ENCODE results near the gene MRTO4. TPM values are rescaled to one million over a fixed set of nuclear protein-coding genes. Genes with fewer than 3 reads are reported as not detected.

Gene MRTO4
- polyA plus RNA-seq, 3 donors = 4.9 to 8.7 (median 8.4) TPM

DNA sequence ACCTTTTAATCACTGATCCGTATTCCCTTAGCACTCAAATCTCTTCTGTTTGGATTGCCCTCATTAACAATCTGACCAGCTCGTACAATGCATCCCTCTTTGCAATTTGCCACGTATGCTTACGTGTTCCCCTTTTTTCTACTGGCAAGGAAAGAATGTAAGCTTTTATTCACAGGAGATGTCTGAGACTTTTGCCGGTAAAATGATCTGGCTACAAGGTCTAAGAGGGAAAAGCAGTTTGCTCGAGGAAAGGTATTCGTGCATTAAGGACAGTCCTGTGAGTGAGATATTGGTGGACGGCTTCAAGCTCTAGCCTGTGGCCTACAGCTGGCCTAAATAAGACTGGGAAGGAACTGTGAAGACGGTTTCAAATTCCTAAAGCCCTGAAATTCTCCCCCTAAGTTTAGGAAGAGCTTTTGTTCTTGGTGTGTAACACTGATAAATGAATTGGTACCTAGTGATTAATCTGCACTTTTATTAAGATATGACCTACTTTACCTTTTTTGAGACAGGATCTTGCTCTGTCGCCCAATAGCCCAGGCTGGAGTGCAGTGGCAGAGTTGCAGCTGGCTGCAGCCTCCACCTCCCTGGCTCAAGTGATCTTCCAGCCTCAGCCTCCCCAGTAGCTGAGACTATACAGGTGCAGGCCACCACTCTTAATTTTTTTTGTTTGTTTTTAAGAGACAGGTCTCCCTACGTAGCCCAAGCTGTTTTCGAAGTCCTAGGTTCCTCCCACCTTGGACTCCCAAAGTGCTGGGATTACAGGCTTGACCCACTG lies 40.6 kb upstream of the MRTO4 start:
- Histone ChIP-seq H3K4me3 (replicated peaks in 1 of 3; ENCODE audit: low read depth in 2 of 3, low read length in 3 of 3) (peak overlapping the region; percentile 83 to 98 (median 96)), H2AFZ (ENCODE audit: insufficient read depth, low read depth, low read length, poor library complexity, severe bottlenecking) (peak overlapping the region; percentile 89), H3K4me2 (replicated peaks; ENCODE audit: extremely low read depth, low read length, poor library complexity, severe bottlenecking) (peak overlapping the region; percentile 91), H3K27me3 (ENCODE audit: control insufficient read depth in 2 of 2, insufficient read depth in 2 of 2, low read length in 2 of 2) (no peaks in the 10 kb centered on the region), H3K27ac (ENCODE audit: low read depth in 1 of 2, low read length in 2 of 2) (peak overlapping the region; percentile 94 to 99), H3K36me3 (replicated peaks in 1 of 2; ENCODE audit: control insufficient read depth in 1 of 2, insufficient read depth in 2 of 2, low read length in 2 of 2) (peaks cover 4 to 27% of the 10 kb centered on the region in 2 donors), H3K79me2 (ENCODE audit: insufficient read depth, low read length) (peaks cover 99% of the 10 kb centered on the region), H3K4me1 (ENCODE audit: control insufficient read depth in 1 of 2, insufficient read depth in 2 of 2, low read length in 2 of 2) (peaks cover 23 to 37% of the 10 kb centered on the region in 2 donors), H3K9ac (ENCODE audit: insufficient read depth, low read length, poor library complexity, severe bottlenecking) (peak overlapping the region; percentile 98), H4K20me1 (ENCODE audit: insufficient read depth, low read length) (peaks cover 35% of the 10 kb centered on the region), H3K9me3 (replicated peaks in 1 of 2; ENCODE audit: control insufficient read depth in 1 of 2, insufficient read depth in 1 of 2, low read length in 2 of 2) (no peaks in the 10 kb centered on the region)
- Mint-ChIP-seq H3K4me3 (peak overlapping the region; percentile 93 to 99), H3K9me3 (no peaks in the 10 kb centered on the region), H3K27me3 (ENCODE audit: low read depth in 3 of 3) (no peaks in the 10 kb centered on the region), H3K27ac (peak overlapping the region; percentile 99 to 100 (median 99)), H3K4me1 (peaks cover 47% of the 10 kb centered on the region), H3K36me3 (peaks cover 19 to 31% of the 10 kb centered on the region in 2 donors)
- no peak for TF ChIP-seq CTCF (IDR thresholded peaks at IDR 0.05)
- intact Hi-C loops (cut with micrococcal nuclease) = no loop called here
- DNase-seq = peak; percentile 23 to 33 (median 27)
- WGBS (ENCODE audit: insufficient coverage) = 36% methylated on average over 6 of the region's 12 CpGs

DNA sequence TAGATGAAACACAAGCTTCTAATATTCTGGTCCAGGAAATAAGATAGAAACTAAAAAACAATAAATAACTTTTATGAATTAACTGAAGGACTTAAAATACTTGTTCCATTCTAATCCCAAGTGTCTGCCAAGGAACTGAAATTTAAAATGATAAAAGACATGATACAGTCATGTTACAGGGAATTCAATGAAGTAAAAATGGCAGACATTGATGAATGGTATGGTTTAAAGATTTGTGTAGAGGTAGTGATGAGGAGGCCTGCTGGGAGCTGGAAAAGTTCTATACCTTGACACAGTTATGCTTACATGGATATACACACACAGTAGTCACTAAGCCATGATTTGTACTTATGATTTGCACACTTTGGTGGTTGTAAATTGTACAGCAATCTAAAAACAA lies 39.4 kb upstream of the MRTO4 start:
- Mint-ChIP-seq H3K4me1 (peaks cover 41% of the 10 kb centered on the region), H3K27me3 (ENCODE audit: low read depth in 3 of 3) (no peaks in the 10 kb centered on the region), H3K4me3 (no peak overlapping the region), H3K27ac (peak overlapping the region in 3 of 7 donors; percentile 41 to 50 (median 46)), H3K36me3 (peaks cover 24 to 34% of the 10 kb centered on the region in 2 donors), H3K9me3 (no peaks in the 10 kb centered on the region)
- peaks cover 21 to 37% of the 10 kb centered on the region in 2 donors for H3K4me1 ChIP-seq (ENCODE audit: control insufficient read depth in 1 of 2, insufficient read depth in 2 of 2, low read length in 2 of 2)
- DNase-seq = no peak
- TF ChIP-seq CTCF (IDR thresholded peaks at IDR 0.05) = no peak
- H3K4me2 ChIP-seq (replicated peaks; ENCODE audit: extremely low read depth, low read length, poor library complexity, severe bottlenecking) = no peak overlapping the region
- H3K9me3 ChIP-seq (replicated peaks in 1 of 2; ENCODE audit: control insufficient read depth in 1 of 2, insufficient read depth in 1 of 2, low read length in 2 of 2) = no peaks in the 10 kb centered on the region
- peaks cover 99% of the 10 kb centered on the region for H3K79me2 ChIP-seq (ENCODE audit: insufficient read depth, low read length)
- peaks cover 31% of the 10 kb centered on the region for H4K20me1 ChIP-seq (ENCODE audit: insufficient read depth, low read length)
- peak overlapping the region in 1 of 2 donors; percentile 53 for H3K27ac ChIP-seq (ENCODE audit: low read depth in 1 of 2, low read length in 2 of 2)
- intact Hi-C loops (cut with micrococcal nuclease) = no loop called here
- no peak overlapping the region for H3K4me3 ChIP-seq (replicated peaks in 1 of 3; ENCODE audit: low read depth in 2 of 3, low read length in 3 of 3)
- H3K36me3 ChIP-seq (replicated peaks in 1 of 2; ENCODE audit: control insufficient read depth in 1 of 2, insufficient read depth in 2 of 2, low read length in 2 of 2) = peaks cover 9 to 39% of the 10 kb centered on the region in 2 donors
- no peak overlapping the region for H3K9ac ChIP-seq (ENCODE audit: insufficient read depth, low read length, poor library complexity, severe bottlenecking)
- no peak overlapping the region for H2AFZ ChIP-seq (ENCODE audit: insufficient read depth, low read depth, low read length, poor library complexity, severe bottlenecking)
- H3K27me3 ChIP-seq (ENCODE audit: control insufficient read depth in 2 of 2, insufficient read depth in 2 of 2, low read length in 2 of 2) = no peaks in the 10 kb centered on the region

Measured in CD14-positive monocyte (primary cell).